H9 (cell line): ENCODE data around the gene CHPT1. TPM values are rescaled to one million over a fixed set of nuclear protein-coding genes. Genes with fewer than 3 reads are reported as not detected.

Experiments
- DNase-seq: peaks from one replicate; pipeline ENCODE4 v3.0.0-alpha.2; 2017
- H2AFZ ChIP-seq: one replicate; pipeline ENCODE4 v1.6.1; 2013; ENCODE audit warnings: mild to moderate bottlenecking, low read length, control low read depth, moderate library complexity
- H2AK5ac ChIP-seq: 2 replicates; pipeline ENCODE4 v1.6.1; 2013; ENCODE audit warnings: low read length, control low read depth, mixed read lengths; ENCODE audit not compliant: insufficient read length
- H2BK120ac ChIP-seq: one replicate; pipeline ENCODE4 v1.6.1; 2013; ENCODE audit warnings: low read depth, mild to moderate bottlenecking, low read length, control low read depth, inconsistent platforms; ENCODE audit not compliant: poor library complexity, severe bottlenecking
- H2BK12ac ChIP-seq: 2 replicates; pipeline ENCODE4 v1.6.1; 2013; ENCODE audit warnings: low read length, control low read depth, mixed read lengths, low read depth; ENCODE audit not compliant: insufficient read length
- H2BK15ac ChIP-seq: 2 replicates; pipeline ENCODE4 v1.6.1; 2013; ENCODE audit warnings: low read depth, low read length, control low read depth
- H2BK20ac ChIP-seq: one replicate; pipeline ENCODE4 v1.6.1; 2013; ENCODE audit warnings: low read depth, mild to moderate bottlenecking, low read length, control low read depth, inconsistent platforms; ENCODE audit not compliant: poor library complexity, severe bottlenecking
- H2BK5ac ChIP-seq: 2 replicates; pipeline ENCODE4 v1.6.1; 2013; ENCODE audit warnings: low read length, control low read depth, mixed read lengths; ENCODE audit not compliant: insufficient read length
- H3K14ac ChIP-seq: 2 replicates; pipeline ENCODE4 v1.6.1; 2013; ENCODE audit warnings: low read length, control low read depth; ENCODE audit not compliant: insufficient read depth
- H3K18ac ChIP-seq: 2 replicates; pipeline ENCODE4 v1.6.1; 2013; ENCODE audit warnings: low read depth, mild to moderate bottlenecking, mixed read lengths, low read length, control low read depth; ENCODE audit not compliant: insufficient read length
- H3K23ac ChIP-seq: 2 replicates; pipeline ENCODE4 v1.6.1; 2013; ENCODE audit warnings: low read length, control low read depth, mixed read lengths, low read depth; ENCODE audit not compliant: insufficient read length
- H3K23me2 ChIP-seq: 2 replicates; pipeline ENCODE4 v1.6.1; 2013; ENCODE audit warnings: low read depth, mild to moderate bottlenecking, mixed read lengths, low read length, control low read depth; ENCODE audit not compliant: insufficient read length, poor library complexity, severe bottlenecking
- H3K27ac ChIP-seq: 2 replicates; pipeline ENCODE4 v1.5.1; 2013; ENCODE audit warnings: low read length, control low read depth, mixed read lengths, low read depth; ENCODE audit not compliant: insufficient read length
- H3K27me3 ChIP-seq: 2 replicates; pipeline ENCODE4 v1.6.1; 2013; ENCODE audit warnings: low read length, control low read depth, inconsistent platforms; ENCODE audit not compliant: insufficient read depth
- H3K4ac ChIP-seq: 2 replicates; pipeline ENCODE4 v1.6.1; 2013; ENCODE audit warnings: low read depth, mild to moderate bottlenecking, control low read depth, inconsistent platforms, low read length, moderate library complexity
- H3K4me1 ChIP-seq: 2 replicates; pipeline ENCODE4 v1.6.1; 2013; ENCODE audit warnings: low read length, control low read depth, inconsistent platforms; ENCODE audit not compliant: insufficient read depth
- H3K4me2 ChIP-seq: 2 replicates; pipeline ENCODE4 v1.6.1; 2013; ENCODE audit warnings: low read length, control low read depth, mixed read lengths; ENCODE audit not compliant: insufficient read length, insufficient read depth
- H3K56ac ChIP-seq: 2 replicates; pipeline ENCODE4 v1.6.1; 2013; ENCODE audit warnings: low read depth, mild to moderate bottlenecking, mixed read lengths, low read length, control low read depth; ENCODE audit not compliant: insufficient read length
- H3K79me1 ChIP-seq: 2 replicates; pipeline ENCODE4 v1.6.1; 2013; ENCODE audit warnings: low read depth, mild to moderate bottlenecking, moderate library complexity, low read length, control low read depth, inconsistent platforms; ENCODE audit not compliant: insufficient read depth, poor library complexity, severe bottlenecking
- H3K79me2 ChIP-seq: 2 replicates; pipeline ENCODE4 v1.6.1; 2013; ENCODE audit warnings: low read length, control low read depth, inconsistent platforms; ENCODE audit not compliant: insufficient read depth
- H3K9ac ChIP-seq: 2 replicates; pipeline ENCODE4 v1.6.1; 2013; ENCODE audit warnings: low read length, control low read depth, mixed read lengths; ENCODE audit not compliant: insufficient read length; ENCODE audit errors: extremely low read depth
- H3K9me3 ChIP-seq: one replicate; pipeline ENCODE4 v1.6.1; 2013; ENCODE audit warnings: low read depth, low read length, inconsistent platforms; ENCODE audit not compliant: control insufficient read depth
- H3T11ph ChIP-seq: one replicate; pipeline ENCODE4 v1.6.1; 2013; ENCODE audit warnings: mild to moderate bottlenecking, low read length, control low read depth, inconsistent platforms
- H4K20me1 ChIP-seq: one replicate; pipeline ENCODE4 v1.6.1; 2013; ENCODE audit not compliant: control insufficient read depth, insufficient read length, insufficient read depth
- H4K5ac ChIP-seq: 2 replicates; pipeline ENCODE4 v1.6.1; 2013; ENCODE audit warnings: low read depth, mild to moderate bottlenecking, mixed read lengths, low read length, control low read depth; ENCODE audit not compliant: insufficient read length
- H4K8ac ChIP-seq: replicated peaks from 2 replicates; pipeline ENCODE4 v1.6.1; 2013; ENCODE audit warnings: low read length, control low read depth, mixed read lengths, low read depth; ENCODE audit not compliant: insufficient read length
- H4K91ac ChIP-seq: 2 replicates; pipeline ENCODE4 v1.6.1; 2013; ENCODE audit warnings: low read depth, mild to moderate bottlenecking, moderate library complexity, mixed read lengths, low read length, control low read depth; ENCODE audit not compliant: insufficient read length
- H3K27ac Mint-ChIP-seq, 3 experiments: 2 replicates in 2 of 3; 3 replicates in 1 of 3; pipeline ENCODE4 v1.8.0; 2020 to 2021; ENCODE audit warnings: mixed read lengths in 3 of 3, mild to moderate bottlenecking in 1 of 3, moderate library complexity in 1 of 3
- H3K27me3 Mint-ChIP-seq: 2 replicates; pipeline ENCODE4 v1.8.0; 2021; ENCODE audit warnings: low read depth, mild to moderate bottlenecking, moderate library complexity, mixed read lengths
- H3K36me3 Mint-ChIP-seq, 3 experiments: 2 replicates in 2 of 3; 3 replicates in 1 of 3; pipeline ENCODE4 v1.8.0; 2020 to 2021; ENCODE audit warnings: low read depth in 3 of 3, mixed read lengths in 3 of 3; ENCODE audit not compliant: insufficient read depth in 1 of 3
- H3K4me1 Mint-ChIP-seq, 2 experiments: 2 replicates each; pipeline ENCODE4 v1.8.0; 2020; ENCODE audit warnings: mixed read lengths in 2 of 2
- H3K4me3 Mint-ChIP-seq, 2 experiments: 2 replicates in 1 of 2; 3 replicates in 1 of 2; pipeline ENCODE4 v1.8.0; 2020 to 2021; ENCODE audit warnings: mild to moderate bottlenecking in 2 of 2, mixed read lengths in 2 of 2, moderate library complexity in 1 of 2
- H3K9me3 Mint-ChIP-seq, 2 experiments: 2 replicates in 1 of 2; 3 replicates in 1 of 2; pipeline ENCODE4 v1.8.0; 2020; ENCODE audit warnings: mild to moderate bottlenecking in 2 of 2, mixed read lengths in 2 of 2, moderate library complexity in 1 of 2
- WGBS: extraction: QIAGEN DNeasy Blood & Tissue Kit; methylation state at CpG from one replicate; pipeline ENCODE4 v1.1.7; 2013; ENCODE audit warnings: missing lambda C conversion rate, low lambda C conversion rate, mixed read lengths; ENCODE audit not compliant: insufficient read length; ENCODE audit errors: extremely low coverage; 5-methylcytosine and 5-hydroxymethylcytosine counted together
- total RNA-seq: library from RNA; stranded (reverse); gene quantifications from 2 replicates; pipeline ENCODE4 v1.2.1, GENCODE V29; 2021
- TF ChIP-seq, protein P1 (sequence below): fragments of 200-600 bp; sonication (generic); conservative IDR thresholded peaks from 3 replicates; pipeline ENCODE4 v1.8.0; 2021; ENCODE audit warnings: antibody characterized with exemption, mild to moderate bottlenecking

The CHPT1 gene
- total RNA-seq, 1 experiment from 2014 or later = 17.1 TPM

DNA sequence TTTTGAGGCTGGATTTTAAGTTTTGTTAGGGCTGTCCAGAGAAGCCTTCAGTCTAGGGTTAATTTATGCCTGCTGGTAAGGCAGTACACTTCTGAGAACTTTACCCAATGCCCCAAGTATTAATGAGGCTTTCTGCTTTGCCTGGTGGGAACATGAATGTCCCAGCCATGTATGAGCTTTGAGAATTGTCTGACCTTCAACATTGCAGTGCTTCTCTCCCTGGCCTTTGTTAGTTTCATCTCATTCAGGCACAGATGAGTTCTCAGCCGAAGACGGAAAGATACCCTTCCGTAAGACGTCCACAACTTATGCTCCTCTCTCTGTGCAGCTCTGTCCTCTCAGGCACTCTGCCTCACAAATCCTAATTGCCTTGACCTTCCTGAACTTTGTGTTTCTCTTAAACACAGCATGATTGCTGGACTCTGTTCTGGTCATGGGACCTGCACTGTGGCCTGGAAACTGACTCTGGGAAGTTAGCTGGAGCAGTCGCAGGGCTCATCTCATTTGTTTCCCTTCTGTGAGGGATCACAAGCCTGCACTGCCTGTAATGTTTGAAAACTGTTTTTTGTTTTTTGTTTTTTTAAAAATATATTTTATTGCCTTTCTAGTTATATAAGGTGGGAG is 15.7 kb downstream of the CHPT1 start:
- Histone ChIP-seq H3K9ac (no peak overlapping the region), H4K5ac (no peak overlapping the region), H4K91ac (no peak overlapping the region), H3K4me1 (no peaks in the 10 kb centered on the region), H3K4me2 (no peak overlapping the region), H3K79me2 (no peaks in the 10 kb centered on the region), H3K18ac (no peak overlapping the region), H2BK15ac (no peak overlapping the region), H3K27me3 (no peaks in the 10 kb centered on the region), H3K9me3 (no peaks in the 10 kb centered on the region), H2AK5ac (no peak overlapping the region), H2BK120ac (no peak overlapping the region), H4K8ac (no peak overlapping the region), H3K14ac (no peak overlapping the region), H3K27ac (no peak overlapping the region), H3K56ac (no peak overlapping the region), H3K4ac (no peak overlapping the region), H3K23me2 (no peaks in the 10 kb centered on the region), H3T11ph (no peak overlapping the region), H2BK12ac (no peak overlapping the region), H3K79me1 (no peaks in the 10 kb centered on the region), H2BK20ac (no peak overlapping the region), H3K23ac (no peak overlapping the region), H2BK5ac (no peak overlapping the region), H4K20me1 (no peaks in the 10 kb centered on the region), H2AFZ (no peak overlapping the region)
- Mint-ChIP-seq H3K4me3 (no peak overlapping the region), H3K27me3 (no peaks in the 10 kb centered on the region), H3K4me1 (peaks cover 3 to 4% of the 10 kb centered on the region in 2 experiments; a peak in 2 of 4 replicates), H3K9me3 (no peaks in the 10 kb centered on the region), H3K36me3 (no peaks in the 10 kb centered on the region), H3K27ac (peak overlapping the region in 2 of 3 experiments; percentile 46 to 91; a peak in 5 of 7 replicates)
- TF ChIP-seq, protein P1, sequence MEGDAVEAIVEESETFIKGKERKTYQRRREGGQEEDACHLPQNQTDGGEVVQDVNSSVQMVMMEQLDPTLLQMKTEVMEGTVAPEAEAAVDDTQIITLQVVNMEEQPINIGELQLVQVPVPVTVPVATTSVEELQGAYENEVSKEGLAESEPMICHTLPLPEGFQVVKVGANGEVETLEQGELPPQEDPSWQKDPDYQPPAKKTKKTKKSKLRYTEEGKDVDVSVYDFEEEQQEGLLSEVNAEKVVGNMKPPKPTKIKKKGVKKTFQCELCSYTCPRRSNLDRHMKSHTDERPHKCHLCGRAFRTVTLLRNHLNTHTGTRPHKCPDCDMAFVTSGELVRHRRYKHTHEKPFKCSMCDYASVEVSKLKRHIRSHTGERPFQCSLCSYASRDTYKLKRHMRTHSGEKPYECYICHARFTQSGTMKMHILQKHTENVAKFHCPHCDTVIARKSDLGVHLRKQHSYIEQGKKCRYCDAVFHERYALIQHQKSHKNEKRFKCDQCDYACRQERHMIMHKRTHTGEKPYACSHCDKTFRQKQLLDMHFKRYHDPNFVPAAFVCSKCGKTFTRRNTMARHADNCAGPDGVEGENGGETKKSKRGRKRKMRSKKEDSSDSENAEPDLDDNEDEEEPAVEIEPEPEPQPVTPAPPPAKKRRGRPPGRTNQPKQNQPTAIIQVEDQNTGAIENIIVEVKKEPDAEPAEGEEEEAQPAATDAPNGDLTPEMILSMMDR = no peak
- no CpG with 5 or more reads among the region's 5 CpGs for WGBS
- no peak for DNase-seq
